GM19372 (cell line): ENCODE data around the gene USP17L30.
"Not testable (repeated sequence)": the region's sequence is repeated elsewhere in the genome, so short reads cannot be mapped to it uniquely, and the experiment has no call there.

Experiments
- ATAC-seq: cut with Tn5 transposase; IDR thresholded peaks from one replicate; pipeline ENCODE4 v1.9.1; 2021; ENCODE audit warnings: mild to moderate bottlenecking, low read depth, moderate library complexity; ENCODE audit not compliant: unreplicated experiment

The USP17L30 gene, protein sequence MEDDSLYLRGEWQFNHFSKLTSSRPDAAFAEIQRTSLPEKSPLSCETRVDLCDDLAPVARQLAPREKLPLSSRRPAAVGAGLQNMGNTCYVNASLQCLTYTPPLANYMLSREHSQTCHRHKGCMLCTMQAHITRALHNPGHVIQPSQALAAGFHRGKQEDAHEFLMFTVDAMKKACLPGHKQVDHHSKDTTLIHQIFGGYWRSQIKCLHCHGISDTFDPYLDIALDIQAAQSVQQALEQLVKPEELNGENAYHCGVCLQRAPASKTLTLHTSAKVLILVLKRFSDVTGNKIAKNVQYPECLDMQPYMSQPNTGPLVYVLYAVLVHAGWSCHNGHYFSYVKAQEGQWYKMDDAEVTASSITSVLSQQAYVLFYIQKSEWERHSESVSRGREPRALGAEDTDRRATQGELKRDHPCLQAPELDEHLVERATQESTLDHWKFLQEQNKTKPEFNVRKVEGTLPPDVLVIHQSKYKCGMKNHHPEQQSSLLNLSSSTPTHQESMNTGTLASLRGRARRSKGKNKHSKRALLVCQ

DNA sequence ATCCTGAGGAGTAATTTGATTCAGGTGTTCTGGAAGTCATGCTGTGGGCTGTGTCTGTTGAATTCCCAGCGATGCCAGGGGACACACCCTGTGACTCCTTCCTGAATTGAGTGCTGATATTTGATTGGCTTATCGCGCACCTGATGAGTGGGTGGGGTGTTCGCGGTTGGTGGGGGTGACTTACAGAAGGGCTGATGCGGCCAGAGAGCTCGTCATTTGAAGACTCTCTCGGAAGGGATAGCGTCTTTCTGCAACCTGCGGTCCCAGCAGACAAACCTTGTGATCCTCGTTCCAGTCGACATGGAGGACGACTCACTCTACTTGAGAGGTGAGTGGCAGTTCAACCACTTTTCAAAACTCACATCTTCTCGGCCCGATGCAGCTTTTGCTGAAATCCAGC, at the start of gene USP17L30:
TSS of gene USP17L30 (plus strand) at position 301 of the 400 bp plus-strand sequence. CDS start at position 301, 0 bp downstream.
- not testable (repeated sequence) for ATAC-seq

- ATAC-seq, result not testable (repeated sequence)
Observed at GRCh38 chr4:9324191-9324590, 38.7 kb upstream of the USP17L30 start.

- ATAC-seq, result not testable (repeated sequence)
Observed at GRCh38 chr4:9324865-9325264, 38.1 kb upstream of the USP17L30 start, which contains the start of gene USP17L24. Gene USP17L24 (plus strand): TSS chr4:9325165. CDS start chr4:9325165, 0 bp downstream.

DNA sequence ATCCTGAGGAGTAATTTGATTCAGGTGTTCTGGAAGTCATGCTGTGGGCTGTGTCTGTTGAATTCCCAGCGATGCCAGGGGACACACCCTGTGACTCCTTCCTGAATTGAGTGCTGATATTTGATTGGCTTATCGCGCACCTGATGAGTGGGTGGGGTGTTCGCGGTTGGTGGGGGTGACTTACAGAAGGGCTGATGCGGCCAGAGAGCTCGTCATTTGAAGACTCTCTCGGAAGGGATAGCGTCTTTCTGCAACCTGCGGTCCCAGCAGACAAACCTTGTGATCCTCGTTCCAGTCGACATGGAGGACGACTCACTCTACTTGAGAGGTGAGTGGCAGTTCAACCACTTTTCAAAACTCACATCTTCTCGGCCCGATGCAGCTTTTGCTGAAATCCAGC, 33.3 kb upstream of the USP17L30 start, which contains the start of gene USP17L25:
TSS of gene USP17L25 (plus strand) at position 301 of the 400 bp plus-strand sequence. CDS start at position 301, 0 bp downstream.
- not testable (repeated sequence) for ATAC-seq

GRCh38 chr4:9334358-9334757, 28.6 kb upstream of the USP17L30 start, which contains the start of gene USP17L26:
Gene USP17L26 (plus strand): TSS chr4:9334658. CDS start chr4:9334658, 0 bp downstream.
- not testable (repeated sequence) for ATAC-seq

DNA sequence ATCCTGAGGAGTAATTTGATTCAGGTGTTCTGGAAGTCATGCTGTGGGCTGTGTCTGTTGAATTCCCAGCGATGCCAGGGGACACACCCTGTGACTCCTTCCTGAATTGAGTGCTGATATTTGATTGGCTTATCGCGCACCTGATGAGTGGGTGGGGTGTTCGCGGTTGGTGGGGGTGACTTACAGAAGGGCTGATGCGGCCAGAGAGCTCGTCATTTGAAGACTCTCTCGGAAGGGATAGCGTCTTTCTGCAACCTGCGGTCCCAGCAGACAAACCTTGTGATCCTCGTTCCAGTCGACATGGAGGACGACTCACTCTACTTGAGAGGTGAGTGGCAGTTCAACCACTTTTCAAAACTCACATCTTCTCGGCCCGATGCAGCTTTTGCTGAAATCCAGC, 23.8 kb upstream of the USP17L30 start, which contains the start of gene USP17L5:
TSS of gene USP17L5 (plus strand) at position 301 of the 400 bp plus-strand sequence. CDS start at position 301, 0 bp downstream.
- not testable (repeated sequence) for ATAC-seq

GRCh38 chr4:9343848-9344247, 19.1 kb upstream of the USP17L30 start, which contains the start of gene USP17L27:
Gene USP17L27 (plus strand): TSS chr4:9344148. CDS start chr4:9344148, 0 bp downstream.
- ATAC-seq, result not testable (repeated sequence)

DNA sequence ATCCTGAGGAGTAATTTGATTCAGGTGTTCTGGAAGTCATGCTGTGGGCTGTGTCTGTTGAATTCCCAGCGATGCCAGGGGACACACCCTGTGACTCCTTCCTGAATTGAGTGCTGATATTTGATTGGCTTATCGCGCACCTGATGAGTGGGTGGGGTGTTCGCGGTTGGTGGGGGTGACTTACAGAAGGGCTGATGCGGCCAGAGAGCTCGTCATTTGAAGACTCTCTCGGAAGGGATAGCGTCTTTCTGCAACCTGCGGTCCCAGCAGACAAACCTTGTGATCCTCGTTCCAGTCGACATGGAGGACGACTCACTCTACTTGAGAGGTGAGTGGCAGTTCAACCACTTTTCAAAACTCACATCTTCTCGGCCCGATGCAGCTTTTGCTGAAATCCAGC, 14.3 kb upstream of the USP17L30 start, which contains the start of gene USP17L28:
TSS of gene USP17L28 (plus strand) at position 301 of the 400 bp plus-strand sequence. CDS start at position 301, 0 bp downstream.
- ATAC-seq, result not testable (repeated sequence)

DNA sequence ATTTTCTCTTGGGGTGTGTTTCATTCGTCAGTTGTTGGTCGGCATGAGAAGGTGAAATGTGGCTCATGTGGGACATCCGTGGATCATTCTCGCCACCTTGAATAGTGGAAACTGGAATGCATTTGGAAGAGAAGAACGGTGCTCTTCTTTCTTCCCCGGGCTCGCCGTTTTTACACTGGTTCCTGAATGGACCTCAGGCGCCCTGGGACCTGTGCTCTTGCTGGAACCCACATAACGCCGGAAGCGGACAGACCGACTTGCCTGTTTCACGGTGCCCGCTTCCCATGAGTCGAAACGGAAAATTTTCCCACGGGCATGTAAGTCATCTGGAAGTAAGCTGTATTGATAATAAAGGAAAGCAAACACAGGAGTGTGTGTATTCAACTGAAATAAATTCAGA, 12.1 kb upstream of the USP17L30 start:
- ATAC-seq, result not testable (repeated sequence)

- not testable (repeated sequence) for ATAC-seq
Observed at GRCh38 chr4:9353338-9353737, 9.6 kb upstream of the USP17L30 start, which contains the start of gene USP17L29. Gene USP17L29 (plus strand): TSS chr4:9353638. CDS start chr4:9353638, 0 bp downstream.

- ATAC-seq, result not testable (repeated sequence)
Observed at GRCh38 chr4:9379881-9380280, 17.0 kb downstream of the USP17L30 start.

- ATAC-seq, result not testable (repeated sequence)
Observed at GRCh38 chr4:9381012-9381534, 18.1 kb downstream of the USP17L30 start.

DNA sequence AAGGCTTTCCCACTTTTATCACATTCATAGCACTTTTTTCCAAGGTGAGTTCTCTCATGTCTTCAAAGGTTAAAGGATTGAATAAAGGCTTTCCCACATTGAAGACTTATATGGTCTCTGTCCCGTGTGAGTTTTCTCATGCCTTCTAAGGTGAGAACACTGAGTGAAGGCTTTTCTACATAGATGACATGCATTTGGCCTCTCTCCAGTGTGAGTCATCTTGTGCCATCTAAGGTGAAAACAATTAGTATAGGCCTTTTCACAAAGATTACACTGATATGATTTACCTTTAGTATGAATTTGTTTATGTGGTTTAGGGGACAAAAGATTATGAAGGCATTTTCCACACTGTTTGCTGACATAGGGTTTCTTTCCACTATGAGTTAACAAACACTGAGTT, 21.2 kb downstream of the USP17L30 start:
- no peak for ATAC-seq

- not testable (repeated sequence) for ATAC-seq
Observed at GRCh38 chr4:9389001-9389400, 26.1 kb downstream of the USP17L30 start.

GRCh38 chr4:9405774-9406173, 42.8 kb downstream of the USP17L30 start:
- ATAC-seq, result not testable (repeated sequence)

DNA sequence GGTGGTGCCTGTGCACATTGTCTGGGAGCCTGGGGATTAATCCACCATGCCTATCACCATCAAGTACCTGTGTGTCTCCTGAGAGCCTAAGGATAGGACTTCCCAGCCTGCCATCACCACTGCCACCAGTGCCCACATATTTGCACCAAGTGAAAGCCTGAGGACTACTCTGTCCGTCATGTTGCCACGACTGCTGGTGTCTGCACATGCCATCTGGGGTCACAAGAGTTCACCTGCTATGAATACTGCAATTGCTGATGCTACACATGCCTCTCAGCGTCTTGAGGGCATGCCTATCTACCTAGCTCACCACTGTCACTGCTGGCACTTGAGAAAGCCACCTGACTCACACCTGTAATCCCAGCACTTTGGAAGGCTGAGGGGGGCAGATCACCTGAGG, 43.6 kb downstream of the USP17L30 start:
- ATAC-seq, result not testable (repeated sequence)

- no peak for ATAC-seq
Observed at GRCh38 chr4:9409793-9410192, 46.9 kb downstream of the USP17L30 start.
